HTERT RPE-1 (cell line): Measurements from ENCODE around the gene IGSF23.
"Not testable (repeated sequence)": the region's sequence is repeated elsewhere in the genome, so short reads cannot be mapped to it uniquely, and the experiment has no call there.

Source experiments
- in situ Hi-C: fragments of 300-500 bp; cut with MboI; formaldehyde crosslinking; loops from 4 replicates; pipeline ENCODE4 v1.14.3; 2020; ENCODE audit warnings: low sequenced_read_pairs

Gene IGSF23

DNA sequence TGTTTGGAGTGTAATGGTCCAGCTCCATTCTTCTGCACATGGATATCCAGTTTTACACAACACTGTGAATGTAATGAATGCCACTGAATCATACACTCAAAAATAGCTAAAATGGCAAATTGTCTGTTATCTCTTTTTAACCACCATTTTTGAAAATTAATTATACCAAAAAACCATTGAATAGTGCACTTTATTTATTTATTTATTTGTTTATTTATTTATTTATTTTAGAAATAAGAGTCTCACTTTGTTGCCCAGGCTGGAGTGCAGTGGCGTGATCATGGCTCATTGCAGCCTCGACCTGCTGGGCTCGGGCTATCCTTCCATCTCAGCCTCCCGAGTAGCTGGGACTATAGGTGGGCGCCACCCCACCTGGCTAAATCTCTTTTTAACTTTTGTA, 50.6 kb downstream of the IGSF23 start:
- in situ Hi-C loops = no loop called here

DNA sequence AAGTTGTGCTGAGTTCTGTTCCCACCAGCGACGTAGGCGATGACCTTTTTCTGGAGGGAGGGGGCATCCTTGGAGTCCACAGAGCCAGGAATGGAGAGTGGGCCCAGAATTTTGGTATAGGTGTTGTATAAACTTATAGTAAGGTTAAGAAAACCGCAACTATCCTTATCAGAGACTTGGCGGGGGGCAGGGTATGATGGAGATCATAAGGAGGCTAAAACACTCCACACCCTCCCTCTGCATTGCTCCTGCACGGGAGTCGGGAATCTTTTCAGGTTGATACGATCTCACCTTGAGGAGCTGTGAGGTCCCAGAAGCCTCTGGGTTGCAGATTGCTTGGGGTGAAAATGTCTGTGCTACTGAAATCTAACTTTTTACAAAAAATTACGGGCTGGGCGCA, 51.6 kb downstream of the IGSF23 start:
- in situ Hi-C loops = no loop called here

DNA sequence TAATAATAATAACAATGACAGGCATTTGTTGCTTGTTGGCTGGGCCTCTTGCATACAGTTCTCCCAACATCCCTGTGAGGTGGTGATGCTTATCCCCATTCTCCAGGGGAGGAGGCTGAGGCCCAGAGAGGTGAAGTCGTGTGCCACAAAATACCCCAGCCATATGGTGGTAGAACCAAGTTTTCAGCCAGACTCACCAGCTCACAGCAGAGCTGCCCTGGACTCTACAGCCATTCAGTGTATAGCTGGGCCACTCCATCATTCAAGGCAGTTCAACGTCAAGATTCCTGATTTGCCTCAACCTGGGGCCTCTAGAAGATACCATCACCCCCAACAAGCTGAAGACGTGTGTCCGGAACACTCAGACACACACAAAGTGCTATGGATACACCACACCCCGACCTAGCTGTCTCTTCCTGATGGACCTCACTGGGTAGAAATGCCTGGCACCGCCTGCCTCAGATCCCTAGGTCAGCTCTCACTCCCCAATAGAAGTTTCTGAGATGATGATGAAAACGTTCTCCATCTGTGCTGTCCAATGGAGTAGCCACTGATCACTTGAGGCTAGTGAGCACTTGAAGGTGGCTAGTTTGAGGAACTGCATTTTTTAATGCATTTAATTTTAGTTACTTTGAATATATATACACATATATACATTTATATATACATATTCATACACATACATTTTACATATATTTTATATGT, 53.6 kb downstream of the IGSF23 start:
- in situ Hi-C loops = no loop called here

- in situ Hi-C loops = no loop called here
Measured at GRCh38 chr19:44668985-44669764, 55.8 kb downstream of the IGSF23 start.

DNA sequence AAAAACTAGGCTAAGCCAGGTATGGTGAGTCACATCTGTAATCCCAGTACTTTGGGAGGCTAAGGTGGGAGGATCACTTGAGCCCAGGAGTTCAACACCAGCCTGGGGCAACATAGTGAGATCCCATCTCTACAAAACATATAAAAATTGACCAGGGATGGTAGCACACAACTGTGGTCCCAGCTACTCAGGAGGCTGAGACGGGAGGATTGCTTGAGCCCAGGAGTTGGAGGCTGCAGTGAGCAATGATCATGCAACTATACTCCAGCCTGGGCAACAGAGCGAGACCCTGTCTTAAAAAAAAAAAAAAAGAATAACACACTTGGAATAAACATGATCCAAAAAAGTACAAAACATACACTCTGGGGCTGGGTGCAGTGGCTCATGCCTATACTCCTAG, 56.7 kb downstream of the IGSF23 start:
- in situ Hi-C loops = not testable (repeated sequence)

DNA sequence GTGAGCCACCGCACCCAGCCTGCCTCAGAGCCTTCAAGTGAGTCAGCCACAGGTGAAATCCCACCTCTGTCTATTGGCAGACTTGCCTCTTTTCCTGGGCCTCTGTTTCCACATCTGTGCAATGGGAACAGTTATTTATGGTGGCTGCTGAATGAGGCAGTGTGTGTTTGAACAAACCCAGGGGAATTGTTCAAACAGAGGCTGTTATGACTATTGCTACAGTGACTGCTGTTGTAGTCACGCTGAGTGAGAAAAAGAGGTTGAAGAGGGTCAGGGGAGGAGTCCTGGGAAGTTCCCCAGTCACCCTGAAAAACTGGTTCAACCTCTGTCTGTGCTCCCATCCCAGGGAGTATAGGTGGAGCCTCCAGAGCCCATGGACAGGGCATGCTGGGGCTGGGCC, 58.0 kb downstream of the IGSF23 start, which contains the start of gene CEACAM19:
CEACAM19 (plus strand) TSS at position 83 of the 400 bp plus-strand sequence. CDS start 450 bp downstream, outside the sequence.
- in situ Hi-C loops = no loop called here

GRCh38 chr19:44672226-44672625, 58.9 kb downstream of the IGSF23 start:
- in situ Hi-C loops = no loop called here

- in situ Hi-C loops = no loop called here
Measured at GRCh38 chr19:44673510-44673909, 60.1 kb downstream of the IGSF23 start.

- in situ Hi-C loops = no loop called here
Measured at GRCh38 chr19:44675521-44675920, 62.2 kb downstream of the IGSF23 start.

DNA sequence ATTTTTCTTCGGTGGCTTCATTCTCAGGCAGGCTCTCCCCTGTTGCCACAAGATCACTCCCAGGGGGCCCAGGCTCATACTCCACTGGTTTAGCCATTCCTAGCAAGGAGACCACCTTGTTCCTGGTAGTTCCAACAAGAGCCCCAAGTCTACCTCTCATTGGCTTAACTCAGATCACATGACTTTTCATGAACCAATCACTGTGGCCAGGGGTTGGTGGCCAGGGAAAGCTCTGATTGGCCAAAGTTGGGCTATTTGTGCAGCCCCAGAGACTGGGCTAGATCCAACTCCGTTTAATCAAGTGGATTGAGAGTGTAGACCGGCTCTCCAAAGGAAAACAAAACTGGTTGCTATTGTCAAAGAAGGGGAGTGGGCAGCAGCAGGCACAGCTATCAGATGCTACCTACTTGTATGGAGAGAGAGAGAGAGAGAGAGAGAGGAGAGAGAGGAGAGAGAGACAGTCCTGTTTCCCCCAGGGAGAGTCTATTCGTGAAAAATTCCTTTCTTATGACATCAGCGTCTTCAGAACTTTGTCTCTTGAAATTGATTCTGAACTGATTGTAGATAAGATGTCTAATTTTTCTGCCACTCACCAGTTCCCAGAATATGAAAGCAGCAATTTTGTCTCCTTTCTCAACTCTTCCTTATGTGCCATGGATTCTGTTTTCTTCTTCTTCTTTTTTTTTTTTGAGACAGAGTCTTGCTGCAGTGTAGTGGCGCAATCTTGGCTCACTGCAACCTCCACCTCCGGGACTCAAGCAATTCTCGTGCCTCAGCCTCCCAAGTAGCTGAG, 63.9 kb downstream of the IGSF23 start:
- in situ Hi-C loops = no loop called here

DNA sequence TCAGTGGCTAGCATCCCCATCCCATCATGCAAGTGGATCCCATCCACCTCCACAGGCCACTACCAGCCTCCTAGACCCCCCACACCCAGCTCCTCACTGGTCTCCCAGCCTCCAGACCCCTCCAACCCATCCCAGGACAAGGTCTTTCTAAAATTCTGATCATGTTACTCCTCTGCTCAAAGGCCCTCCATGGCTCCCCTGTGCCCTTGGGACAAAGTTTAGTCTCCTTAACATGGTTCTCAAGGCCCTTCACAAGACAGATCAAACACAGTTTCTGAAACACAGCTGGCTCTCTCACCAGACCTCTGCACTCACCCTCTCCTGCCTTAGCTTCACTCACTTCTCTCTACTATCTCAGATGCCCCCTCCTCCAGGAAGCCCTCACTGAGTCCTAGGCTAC, 67.2 kb downstream of the IGSF23 start:
- in situ Hi-C loops = no loop called here

DNA sequence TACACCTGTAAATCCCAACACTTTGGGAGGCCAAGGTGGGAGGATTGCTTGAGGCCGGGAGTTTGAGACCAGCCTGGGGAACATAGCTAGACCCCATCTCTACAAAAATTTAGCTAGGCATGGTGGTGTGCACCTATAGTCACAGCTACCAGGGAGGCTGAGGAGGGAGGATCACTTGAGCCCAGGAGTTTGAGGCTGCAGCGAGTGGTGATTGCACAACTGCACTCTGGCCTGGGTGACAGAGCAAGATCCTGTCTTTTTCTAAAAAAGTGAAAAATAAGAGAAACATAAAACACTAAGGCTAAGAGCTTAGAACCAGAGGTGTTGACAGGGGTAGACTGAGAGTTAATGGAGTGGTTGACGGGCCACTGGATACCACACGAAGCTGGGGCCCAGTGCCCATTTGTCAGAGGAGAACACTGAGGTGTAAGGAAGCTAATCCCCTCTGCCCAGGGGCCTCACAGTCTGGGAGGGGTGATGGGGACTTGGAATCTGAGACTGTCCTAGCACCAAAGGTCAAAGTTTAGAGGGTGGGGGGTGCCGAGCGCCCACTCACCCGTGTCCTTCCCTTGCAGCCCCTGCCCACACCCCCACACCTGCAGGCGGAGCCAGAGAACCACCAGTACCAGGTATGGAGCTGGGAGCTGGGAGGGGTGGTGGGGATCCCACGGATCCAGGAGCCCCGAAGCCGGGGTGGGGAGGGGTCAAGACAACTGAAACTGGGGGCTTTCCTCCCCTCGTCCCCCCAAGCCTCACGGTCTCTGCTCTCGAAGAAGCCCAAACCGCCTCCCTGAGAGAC, 68.8 kb downstream of the IGSF23 start:
- in situ Hi-C loops = no loop called here

DNA sequence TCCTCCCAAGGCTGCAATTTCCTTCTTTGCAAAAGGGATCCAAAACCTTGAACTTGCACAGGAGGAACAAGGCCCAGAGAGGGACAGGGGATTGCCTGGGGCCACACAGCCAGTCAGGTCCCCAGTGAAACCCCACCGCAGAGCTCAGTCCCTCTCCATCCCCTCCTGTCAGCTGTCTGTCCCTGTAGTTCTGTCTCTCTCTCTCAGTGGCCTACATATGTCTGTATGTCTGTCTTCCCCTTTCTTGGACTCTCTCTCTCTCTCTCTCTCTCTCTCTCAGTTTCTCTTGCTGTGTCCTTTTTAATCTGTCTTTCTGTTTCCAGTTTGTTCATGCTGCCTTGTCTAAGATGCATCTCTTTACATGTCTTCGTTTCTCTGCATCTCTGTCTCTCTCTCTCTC, 69.4 kb downstream of the IGSF23 start:
- in situ Hi-C loops = no loop called here

DNA sequence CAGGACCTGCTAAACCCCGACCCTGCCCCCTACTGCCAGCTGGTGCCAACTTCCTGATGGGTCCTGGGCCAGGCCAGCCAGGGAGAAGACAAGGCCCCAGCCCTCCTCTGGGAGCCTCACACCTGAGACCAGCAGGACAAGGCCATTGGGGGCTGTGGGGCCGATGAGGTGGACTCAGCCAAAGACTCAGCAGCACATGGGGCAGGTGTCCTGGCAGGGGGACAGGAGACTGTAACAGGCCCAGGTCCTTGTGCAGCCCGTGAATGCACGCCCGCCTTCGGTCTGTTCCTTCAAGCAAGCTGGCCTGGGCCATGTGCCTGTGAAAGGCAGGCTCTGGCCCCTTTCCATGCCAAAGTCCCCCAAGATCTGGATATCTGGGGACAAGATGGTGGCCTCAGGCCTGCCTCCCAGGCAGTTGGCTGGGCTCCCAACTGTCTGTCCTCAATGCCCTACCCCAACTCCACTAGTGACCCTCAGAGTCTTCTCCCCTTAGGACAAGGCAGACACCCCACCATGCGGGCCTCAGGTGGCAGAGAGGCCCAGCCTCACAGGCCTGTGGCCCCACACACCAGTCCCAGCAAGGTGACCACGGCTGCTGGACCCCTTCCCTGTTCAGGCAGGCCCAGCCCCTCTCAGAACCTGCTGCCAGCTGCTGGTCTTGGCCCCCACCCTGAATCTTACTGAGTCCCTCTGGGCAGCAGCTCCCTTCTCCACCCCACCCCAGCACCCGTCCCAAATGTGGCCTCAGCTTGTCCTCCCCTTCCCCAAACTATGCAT, 70.3 kb downstream of the IGSF23 start:
- in situ Hi-C loops = no loop called here

- in situ Hi-C loops = not testable (repeated sequence)
Measured at GRCh38 chr19:44684396-44684795, 71.0 kb downstream of the IGSF23 start.

GRCh38 chr19:44684892-44685863, 71.8 kb downstream of the IGSF23 start:
- in situ Hi-C loops = no loop called here

- in situ Hi-C loops = no loop called here
Measured at GRCh38 chr19:44685877-44686276, 72.5 kb downstream of the IGSF23 start.
